Stimulated activated CD4-positive, alpha-beta T cell treated with anti-CD3 and anti-CD28 coated beads, Interleukin-2, amount 100 ng/mL, for 48 hours (primary cell): ENCODE results near the gene TECPR2.
A peak's percentile ranks its signal among the peaks of the same experiment; 100 is the strongest.
"Not testable (repeated sequence)": the region's sequence is repeated elsewhere in the genome, so short reads cannot be mapped to it uniquely, and the experiment has no call there.

ENCODE experiments used
- DNase-seq, 2 donors: peaks; one replicate each; pipeline ENCODE4 v3.0.0-alpha.2; 2020

Gene TECPR2, protein sequence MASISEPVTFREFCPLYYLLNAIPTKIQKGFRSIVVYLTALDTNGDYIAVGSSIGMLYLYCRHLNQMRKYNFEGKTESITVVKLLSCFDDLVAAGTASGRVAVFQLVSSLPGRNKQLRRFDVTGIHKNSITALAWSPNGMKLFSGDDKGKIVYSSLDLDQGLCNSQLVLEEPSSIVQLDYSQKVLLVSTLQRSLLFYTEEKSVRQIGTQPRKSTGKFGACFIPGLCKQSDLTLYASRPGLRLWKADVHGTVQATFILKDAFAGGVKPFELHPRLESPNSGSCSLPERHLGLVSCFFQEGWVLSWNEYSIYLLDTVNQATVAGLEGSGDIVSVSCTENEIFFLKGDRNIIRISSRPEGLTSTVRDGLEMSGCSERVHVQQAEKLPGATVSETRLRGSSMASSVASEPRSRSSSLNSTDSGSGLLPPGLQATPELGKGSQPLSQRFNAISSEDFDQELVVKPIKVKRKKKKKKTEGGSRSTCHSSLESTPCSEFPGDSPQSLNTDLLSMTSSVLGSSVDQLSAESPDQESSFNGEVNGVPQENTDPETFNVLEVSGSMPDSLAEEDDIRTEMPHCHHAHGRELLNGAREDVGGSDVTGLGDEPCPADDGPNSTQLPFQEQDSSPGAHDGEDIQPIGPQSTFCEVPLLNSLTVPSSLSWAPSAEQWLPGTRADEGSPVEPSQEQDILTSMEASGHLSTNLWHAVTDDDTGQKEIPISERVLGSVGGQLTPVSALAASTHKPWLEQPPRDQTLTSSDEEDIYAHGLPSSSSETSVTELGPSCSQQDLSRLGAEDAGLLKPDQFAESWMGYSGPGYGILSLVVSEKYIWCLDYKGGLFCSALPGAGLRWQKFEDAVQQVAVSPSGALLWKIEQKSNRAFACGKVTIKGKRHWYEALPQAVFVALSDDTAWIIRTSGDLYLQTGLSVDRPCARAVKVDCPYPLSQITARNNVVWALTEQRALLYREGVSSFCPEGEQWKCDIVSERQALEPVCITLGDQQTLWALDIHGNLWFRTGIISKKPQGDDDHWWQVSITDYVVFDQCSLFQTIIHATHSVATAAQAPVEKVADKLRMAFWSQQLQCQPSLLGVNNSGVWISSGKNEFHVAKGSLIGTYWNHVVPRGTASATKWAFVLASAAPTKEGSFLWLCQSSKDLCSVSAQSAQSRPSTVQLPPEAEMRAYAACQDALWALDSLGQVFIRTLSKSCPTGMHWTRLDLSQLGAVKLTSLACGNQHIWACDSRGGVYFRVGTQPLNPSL (N-terminal part only)

DNA sequence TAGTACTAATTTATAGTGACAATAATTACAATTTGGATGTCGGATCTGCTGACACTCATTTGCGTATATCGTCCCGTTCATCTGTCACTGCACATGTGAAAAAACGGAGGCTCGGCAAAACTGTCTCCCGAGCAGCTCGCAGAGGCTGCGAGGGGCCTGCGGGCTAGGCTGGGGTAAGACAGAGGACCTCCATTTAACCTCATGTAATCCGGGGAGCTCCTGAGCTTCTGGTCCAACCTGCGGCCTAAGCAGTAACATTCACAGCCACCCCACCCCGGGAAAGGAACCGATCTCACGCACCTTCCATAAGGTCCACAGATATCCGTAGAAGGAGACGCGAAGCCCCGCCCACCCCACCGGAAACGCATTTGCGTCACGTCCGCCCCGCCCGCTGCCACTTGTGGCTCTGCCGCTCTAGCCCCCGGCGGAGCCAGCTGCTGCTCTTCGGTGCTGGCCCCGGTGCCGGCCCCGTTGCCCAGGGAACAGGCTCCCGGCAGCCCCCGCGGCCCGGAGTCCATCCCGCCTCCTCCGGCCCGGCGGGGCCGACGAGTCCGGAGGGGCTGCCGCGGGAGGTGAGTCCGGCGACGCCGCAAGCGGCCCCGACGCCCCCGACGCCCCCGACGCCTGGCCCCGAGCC lies at the start of gene TECPR2, which contains the start of gene CINP:
TSS of gene TECPR2 (plus strand) at position 397 of the 637 bp plus-strand sequence. CDS start 13,781 bp downstream, outside the sequence.
TSS of gene CINP (minus strand) at position 346 of the 637 bp plus-strand sequence. CDS start at position 307, 39 bp downstream.
- peak; percentile 97 for DNase-seq

DNA sequence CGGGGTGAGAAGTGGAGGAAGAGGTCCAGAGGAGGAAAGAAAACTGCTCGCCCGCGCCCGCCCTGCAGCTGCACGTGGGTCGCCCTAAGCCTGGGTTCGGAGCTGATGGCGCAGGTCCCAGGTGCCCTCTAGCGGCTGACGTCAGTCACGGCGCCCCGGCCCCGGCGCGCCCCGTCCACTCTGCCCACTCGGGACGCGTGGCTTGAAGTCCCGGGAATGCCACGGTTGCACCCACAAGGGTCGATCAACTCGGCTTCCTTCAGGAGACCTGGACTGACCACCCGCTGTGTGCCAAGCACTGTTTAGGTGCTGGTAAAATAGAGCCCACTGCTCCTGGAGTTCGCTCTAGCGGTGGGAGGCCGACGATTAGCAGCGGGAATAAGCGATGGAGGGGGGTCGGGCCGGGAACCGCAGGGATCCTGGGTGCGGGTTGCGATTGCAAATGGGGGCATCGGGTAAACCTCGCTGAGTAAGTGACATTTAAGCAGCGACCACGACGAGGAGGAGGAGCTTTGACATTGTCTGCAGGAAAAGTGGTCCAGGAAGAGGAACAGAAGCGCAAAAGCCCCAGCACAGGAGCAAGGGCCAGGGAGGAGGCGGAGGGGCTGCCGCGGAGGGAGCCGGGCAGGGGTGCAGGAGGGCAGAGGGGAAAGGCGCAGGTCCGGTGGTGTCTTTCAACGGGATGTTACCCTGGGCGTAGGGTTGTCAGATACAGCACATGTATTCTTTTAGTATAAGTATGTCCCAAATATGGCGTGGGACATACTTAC lies 48.3 kb upstream of the TECPR2 start:
- peak; percentile 78 to 79 for DNase-seq

DNA sequence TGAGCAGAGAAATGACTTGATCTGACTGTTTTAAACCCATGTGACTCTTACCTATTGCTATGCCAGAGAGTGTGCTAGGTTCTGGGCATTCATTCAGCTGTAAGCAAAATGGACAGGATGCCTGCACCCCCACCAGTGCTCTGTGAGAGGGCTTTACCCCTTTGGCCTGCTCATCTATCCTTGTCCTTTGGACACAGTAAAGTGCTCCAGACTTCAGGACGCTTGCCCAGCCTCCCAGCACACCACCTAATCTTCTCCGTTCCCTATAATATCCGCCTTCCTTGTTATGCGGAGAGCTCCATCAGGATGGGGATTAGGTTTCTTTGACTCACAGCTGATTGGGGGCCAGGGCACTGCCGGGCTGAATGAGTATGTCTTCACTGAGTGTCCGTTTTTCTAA lies 47.6 kb upstream of the TECPR2 start:
- DNase-seq, result no peak

DNA sequence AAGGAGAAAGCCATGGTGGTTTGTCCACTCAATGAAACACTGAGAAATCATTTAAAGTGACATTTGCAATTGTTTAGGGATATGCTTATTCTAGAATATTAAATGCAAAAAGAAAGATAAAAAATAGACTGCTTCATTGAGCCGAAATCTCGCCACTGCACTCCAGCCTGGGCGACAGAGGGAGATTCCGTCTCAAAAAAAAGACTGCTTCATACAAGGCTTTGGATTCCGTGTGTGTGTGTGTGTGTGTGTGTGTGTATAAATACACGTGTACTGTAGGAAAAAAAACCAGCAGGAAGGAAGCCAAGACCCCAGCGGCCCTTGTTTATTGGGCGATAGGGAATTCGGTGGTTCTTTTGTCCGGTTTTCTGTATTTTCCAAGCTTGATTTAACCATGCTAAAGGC lies 46.4 kb upstream of the TECPR2 start:
- DNase-seq, result no peak

DNA sequence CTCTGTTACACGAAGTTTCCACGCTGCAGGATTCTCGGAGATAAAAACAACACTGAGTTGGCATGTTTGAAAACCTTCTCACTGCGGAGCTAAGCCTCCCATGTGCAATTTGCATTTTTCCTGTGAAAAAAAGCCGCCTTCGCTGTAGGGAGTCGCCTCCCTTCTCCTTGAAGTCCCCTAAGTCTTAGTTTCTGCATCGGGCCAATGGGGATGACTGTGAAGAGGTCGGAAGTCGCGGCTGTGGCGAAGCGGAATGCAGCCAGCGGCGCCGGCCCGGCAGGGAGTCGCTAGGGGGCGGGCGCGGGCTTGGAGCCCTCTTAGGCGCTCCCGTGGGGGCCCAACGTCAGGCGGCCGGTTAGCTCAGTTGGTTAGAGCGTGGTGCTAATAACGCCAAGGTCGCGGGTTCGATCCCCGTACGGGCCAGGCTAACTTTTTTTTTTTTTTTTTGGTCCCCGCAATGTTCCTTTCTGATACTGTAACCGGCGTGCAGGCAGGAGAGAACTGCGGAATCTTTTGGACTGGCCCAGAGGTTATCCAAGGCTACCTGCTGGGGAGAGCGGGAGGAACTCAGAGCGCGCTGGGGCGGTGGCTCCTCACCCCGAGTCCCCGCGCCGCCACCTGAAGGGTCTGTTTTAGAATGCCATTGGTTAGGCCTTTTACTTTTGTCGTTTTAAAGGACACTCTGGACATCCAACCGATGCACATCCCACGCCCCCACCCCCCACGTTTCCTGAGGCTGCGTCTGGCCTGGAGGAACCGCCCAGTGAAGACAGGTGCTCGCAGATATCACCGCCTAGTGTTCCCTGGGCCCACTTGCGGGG lies 45.8 kb upstream of the TECPR2 start:
- DNase-seq, result peak; percentile 98 to 100

DNA sequence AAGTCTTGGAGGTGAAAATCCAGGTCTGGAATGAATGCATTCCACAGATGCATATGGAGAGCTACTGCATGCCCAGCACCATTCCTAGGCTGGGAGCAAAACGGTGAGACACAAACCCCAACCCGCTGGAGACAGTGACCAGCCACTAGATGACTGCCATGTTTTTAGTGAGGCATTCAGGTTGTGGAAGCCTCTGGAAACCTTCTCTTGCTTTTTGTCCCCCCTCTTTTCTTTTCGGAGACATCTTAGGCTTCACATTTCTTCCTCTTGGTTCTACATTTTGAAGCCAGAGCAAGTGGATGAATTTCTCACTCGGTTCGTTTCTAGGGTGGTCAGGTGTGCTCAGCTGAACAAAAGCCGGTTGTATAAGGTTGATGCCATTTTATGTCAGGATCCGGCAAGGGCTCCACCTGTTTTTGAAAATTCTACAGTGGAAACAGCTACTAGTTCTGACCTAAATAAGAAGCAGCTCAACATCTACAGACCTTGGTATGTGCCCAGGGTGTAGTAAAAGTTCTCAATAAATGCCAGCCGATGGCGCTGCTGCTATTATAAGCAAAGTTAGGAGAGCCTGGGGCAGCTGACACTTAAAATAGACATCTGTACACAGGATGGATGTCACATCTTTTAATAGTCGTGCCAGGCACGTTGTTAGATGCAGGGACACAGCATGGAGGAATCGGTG lies 45.0 kb upstream of the TECPR2 start:
- DNase-seq, result no peak

DNA sequence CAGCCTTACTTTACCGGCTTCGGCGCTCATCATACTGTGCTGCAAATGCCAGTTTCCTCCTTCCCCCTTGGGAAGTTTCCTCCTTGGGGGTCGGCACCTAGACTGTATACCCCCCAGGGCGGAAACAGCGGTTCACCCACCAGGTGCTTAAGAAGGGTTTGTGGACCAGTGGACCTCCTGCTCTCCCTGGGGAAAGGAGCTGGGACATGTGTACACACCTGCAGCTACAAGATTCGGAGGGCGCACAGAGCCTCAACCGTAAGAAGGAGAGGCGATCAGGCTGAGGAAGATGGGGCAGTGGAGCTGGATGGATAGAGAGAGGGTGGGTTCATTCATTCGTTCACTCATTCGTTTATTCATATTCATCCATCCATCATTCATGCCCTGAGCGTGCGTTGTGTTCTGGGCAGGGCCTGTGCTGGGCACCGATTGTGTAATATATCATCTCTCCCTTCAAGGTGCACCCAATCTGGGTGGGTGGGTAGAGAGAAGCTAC lies 43.9 kb upstream of the TECPR2 start:
- DNase-seq, result no peak

DNA sequence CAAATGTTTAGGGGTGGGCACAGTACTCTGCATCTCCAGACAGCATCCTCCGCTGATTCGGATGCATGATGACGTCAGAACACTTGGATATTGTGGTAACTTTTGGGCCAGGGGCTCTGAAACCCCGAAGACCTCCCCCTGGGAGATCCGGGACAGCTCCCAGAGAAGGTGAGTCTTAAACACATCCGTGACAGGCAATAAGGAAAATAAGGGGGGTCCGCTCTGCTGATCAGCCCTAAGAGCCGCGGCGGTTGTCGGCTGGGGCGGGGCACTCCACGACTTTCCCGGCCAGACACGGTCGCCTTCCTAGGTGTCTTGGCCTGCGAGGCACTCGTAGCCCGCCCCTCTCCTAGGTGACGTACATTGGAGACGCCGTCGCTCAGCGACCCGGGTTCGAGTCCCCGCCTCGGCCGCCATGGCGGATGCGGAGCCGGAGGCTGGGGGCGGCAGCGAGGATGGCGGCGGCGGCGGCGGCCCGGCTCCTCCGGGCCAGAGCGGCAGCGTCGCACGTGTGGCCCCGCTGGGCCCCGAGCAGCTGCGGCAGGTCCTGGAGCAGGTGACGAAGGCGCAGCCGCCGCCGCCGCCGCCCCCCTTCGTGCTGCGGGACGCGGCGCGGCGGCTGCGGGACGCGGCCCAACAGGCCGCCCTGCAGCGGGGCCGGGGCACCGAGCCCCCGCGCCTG lies 43.2 kb upstream of the TECPR2 start, which contains the start of gene ZNF839:
TSS of gene ZNF839 (plus strand) at position 396 of the 682 bp plus-strand sequence. CDS start at position 416, 20 bp downstream.
- DNase-seq, result peak; percentile 96 to 97

DNA sequence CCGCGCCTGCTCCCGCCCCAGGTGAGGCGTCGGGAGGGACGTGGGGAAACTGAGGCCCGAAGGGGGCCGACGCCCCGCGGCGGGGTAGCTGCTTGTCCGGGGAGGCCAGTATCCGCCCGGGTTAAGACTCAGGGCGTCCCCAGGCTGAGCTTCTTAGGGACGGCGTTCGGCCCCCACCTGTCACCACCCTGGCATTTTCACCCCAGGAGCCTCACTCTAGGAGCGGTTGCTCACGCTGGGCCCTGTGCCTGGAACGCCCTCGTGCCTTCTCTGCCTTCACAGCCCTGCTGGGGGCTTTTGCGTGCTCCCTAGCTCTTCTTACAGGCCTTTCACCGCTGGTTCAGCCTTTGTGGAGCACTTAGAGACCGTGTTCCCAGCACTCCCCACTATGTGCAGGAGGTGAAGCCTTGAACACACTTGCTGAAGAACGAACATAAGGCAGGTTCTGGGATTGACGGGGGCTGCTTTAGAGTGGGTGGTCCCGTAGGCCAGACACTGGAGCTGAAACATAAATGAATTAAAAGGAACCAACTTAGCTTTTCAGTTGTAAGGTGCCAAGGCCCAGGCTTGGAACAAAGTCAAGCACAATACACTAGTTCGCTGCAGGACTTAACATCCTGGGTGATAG lies 42.6 kb upstream of the TECPR2 start:
- DNase-seq, result no peak

DNA sequence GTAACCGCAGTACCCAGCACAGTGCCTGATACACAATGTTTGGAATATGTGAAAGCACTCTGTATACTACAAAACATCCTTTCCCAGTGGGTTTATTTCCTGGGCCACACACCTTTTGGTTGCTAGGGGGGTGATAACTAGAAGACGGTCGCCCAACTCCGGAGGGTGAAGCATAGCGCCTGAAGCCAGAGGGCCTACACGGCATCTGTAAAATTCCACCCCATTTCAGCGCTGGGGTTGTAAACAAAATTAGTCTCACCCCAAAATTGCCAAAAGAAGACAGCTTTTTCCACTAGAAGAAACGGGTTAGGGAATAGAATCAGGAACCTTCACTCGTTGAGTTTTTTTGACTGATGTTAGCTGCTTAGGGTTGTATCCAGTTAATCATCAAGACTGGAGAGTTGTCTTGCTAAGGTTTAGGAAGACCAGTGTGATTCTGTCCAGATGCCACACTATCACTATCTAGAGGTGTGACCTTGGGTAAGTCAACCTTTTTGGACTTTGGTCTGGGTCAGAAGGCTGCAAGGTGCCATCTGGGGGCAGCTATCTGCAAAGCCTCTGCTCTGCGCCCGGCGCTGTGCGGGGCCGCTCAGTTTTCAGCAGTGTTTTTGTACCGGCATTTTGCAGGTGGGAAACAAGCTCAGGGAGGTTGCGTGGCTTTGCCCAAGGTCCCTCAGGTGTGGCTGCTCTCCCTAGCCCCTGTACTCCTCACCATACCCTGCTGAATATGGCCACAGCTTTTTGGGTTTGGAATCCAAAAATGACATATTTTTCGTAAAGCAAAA lies 41.9 kb upstream of the TECPR2 start:
- DNase-seq, result no peak

DNA sequence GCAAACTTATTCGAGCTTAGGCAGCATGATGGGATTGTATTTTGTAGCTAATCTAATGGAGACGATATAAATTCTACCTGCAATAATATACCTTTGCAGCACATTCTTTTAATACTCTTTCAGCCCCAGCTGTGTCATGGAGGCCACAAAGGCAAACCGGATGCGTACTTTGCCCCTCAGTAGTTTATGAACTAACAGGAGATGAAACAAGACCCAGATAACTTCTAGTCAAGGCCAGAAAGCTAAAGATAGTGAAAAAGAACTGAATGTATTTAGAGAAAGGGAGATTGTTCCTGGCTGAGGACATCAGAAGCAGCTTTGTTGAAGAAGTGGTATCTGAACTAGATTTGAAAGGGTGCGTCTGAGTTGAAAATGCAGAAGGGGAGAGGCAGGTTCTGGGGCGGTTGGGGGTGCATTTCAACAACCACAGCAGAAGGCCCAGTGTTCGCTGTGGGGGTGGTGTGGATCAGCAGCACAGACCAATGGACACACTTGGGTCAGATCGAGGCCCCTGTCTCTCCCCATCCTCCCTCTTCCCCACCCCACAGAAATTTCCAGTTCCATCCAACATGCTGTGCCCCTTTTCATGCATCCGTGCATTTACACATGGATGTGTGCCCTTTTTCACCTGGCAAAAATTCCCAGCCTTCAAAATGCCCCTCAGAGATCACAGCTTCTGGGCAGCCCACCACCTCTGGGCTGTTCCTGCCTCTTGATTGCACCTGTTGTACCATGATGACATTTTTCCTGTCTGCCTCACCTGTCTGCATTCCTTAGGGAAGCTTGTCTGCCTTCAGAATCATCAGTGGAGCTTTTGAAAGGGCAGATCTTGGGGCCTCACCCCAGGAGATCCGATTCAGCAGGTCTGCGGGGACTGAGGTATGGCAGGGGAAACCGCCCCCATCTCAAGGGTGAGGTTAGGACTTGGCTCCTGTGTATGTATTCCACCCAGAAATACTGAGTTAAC lies 41.0 kb upstream of the TECPR2 start:
- no peak for DNase-seq

DNA sequence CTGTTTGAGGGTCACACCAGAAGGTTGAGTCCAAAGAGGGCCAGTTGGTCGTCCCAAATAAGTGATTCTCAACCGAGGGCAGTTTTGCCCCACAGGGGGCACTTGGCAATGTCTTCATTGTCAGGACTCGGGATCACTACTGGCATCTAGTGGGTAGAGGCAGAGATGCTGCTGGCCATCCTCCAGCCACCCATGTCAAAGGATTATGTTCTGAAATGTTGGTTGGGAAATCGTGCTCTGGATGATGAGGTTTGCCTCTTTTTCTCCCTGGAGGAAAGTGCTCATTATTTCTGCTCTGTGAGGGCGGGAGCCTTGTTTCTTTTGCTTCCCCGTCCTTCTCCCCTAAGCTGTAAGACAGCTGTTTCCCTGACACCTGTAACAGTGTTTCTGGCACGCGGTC lies 39.6 kb upstream of the TECPR2 start:
- no peak for DNase-seq

DNA sequence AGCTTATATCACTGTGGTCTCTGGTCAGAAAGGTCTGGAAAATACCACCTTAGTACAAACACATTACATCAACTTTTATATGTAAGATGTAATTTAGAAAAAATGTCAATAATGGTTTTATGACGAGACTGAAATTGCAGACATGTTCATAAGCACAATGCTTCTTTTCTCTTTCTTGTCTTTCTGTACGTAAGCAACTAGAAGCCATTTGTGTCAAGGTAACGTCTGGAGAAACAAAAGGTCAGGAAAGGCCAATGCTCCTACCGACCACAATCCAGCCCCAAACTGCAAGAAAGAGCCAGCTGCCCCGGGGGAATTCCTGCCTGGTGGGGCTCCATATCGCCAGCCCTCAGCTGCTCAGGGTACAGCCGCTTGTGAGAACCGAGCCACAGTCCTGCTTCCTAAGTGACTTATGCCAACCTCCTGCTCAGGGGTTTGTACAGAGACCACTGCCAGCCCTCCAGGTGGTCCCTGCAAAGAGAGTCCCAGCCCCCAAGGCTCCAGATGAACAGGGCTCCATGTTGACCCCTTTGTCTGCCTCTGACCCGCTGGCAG lies 36.9 kb upstream of the TECPR2 start:
- DNase-seq, result no peak

DNA sequence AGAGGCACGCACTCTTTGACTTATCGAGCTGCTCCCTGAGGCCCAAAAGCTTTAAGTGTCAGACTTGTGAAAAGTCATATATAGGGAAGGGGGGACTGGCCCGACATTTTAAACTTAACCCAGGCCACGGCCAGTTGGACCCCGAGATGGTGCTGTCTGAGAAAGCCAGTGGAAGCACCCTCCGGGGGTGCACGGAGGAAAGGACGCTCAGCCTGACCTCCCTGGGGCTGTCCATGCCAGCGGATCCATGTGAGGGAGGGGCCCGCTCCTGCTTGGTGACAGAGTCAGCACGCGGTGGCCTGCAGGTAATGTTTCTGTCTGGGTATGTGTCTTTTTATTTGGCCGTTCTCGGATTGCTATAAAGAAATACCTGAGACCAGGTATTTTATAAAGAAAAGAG lies 36.2 kb upstream of the TECPR2 start:
- no peak for DNase-seq

DNA sequence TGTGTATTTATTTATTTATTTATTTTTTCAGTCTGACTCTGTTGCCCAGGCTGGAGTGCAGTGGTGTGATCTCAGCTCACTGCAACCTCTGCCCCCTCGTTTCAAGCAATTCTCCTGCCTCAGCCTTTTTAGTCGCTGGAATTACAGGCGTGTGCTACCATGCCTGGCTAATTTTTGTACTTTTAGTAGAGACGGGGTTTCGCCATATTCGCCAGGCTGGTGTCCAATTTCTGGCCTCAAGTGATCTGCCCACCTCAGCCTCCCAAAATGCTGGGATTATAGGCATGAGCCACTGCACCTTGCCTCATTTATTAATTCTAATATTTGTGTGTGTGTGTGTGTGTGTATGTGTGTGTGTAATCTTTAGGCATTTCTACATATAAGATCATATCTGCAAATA lies 33.4 kb upstream of the TECPR2 start:
- not testable (repeated sequence) for DNase-seq

DNA sequence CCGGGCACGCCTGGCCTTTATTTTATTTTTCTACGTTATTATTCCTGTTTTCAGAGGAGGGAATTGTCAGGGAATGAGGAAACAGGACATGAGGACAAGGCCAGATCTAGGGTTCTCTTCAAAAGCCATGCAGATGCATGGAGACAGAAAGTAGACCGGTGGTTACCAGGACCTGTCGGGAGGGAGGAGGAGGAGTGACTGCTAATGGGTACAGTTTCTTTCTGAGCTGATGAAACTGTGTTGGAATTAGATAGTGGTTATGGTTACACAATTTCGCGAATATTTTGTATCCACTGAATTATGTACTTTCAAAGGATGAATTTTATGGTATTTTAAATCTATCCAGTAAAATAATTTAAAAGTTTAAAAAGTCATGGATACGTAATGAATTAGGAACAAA lies 31.9 kb upstream of the TECPR2 start:
- no peak for DNase-seq
